Stimulated activated CD8-positive, alpha-beta memory T cell treated with anti-CD3 and anti-CD28 coated beads, Interleukin-2, amount 100 ng/mL, for 1 hour (primary cell): ENCODE measurements around the gene CBFA2T2.
"Not testable (repeated sequence)": the region's sequence is repeated elsewhere in the genome, so short reads cannot be mapped to it uniquely, and the experiment has no call there.

Experiments used
- DNase-seq, 2 donors: peaks; one replicate each; pipeline ENCODE4 v3.0.0-alpha.2; 2020; ENCODE audit warnings: low read depth in 2 of 2

CBFA2T2 gene

GRCh38 chr20:33506576-33506975, 16.7 kb downstream of the CBFA2T2 start:
- DNase-seq = no peak

- no peak for DNase-seq
Measured at GRCh38 chr20:33507461-33507860, 17.6 kb downstream of the CBFA2T2 start.

GRCh38 chr20:33508015-33508414, 18.1 kb downstream of the CBFA2T2 start:
- not testable (repeated sequence) for DNase-seq

- DNase-seq = not testable (repeated sequence)
Measured at GRCh38 chr20:33509057-33509456, 19.2 kb downstream of the CBFA2T2 start.

GRCh38 chr20:33511876-33512275, 22.0 kb downstream of the CBFA2T2 start:
- DNase-seq = not testable (repeated sequence)

- no peak for DNase-seq
Measured at GRCh38 chr20:33515569-33516216, 25.8 kb downstream of the CBFA2T2 start.

GRCh38 chr20:33516882-33517281, 27.0 kb downstream of the CBFA2T2 start:
- no peak for DNase-seq

GRCh38 chr20:33518071-33518470, 28.2 kb downstream of the CBFA2T2 start:
- no peak for DNase-seq

GRCh38 chr20:33521461-33521860, 31.6 kb downstream of the CBFA2T2 start:
- DNase-seq = no peak

- no peak for DNase-seq
Measured at GRCh38 chr20:33522256-33522820, 32.4 kb downstream of the CBFA2T2 start.

GRCh38 chr20:33524261-33524660, 34.4 kb downstream of the CBFA2T2 start:
- no peak for DNase-seq

GRCh38 chr20:33526769-33527168, 36.9 kb downstream of the CBFA2T2 start:
- no peak for DNase-seq

GRCh38 chr20:33531047-33531877, 41.4 kb downstream of the CBFA2T2 start:
- no peak for DNase-seq

GRCh38 chr20:33531885-33532284, 42.0 kb downstream of the CBFA2T2 start:
- no peak for DNase-seq

- no peak for DNase-seq
Measured at GRCh38 chr20:33532753-33533459, 43.0 kb downstream of the CBFA2T2 start.

GRCh38 chr20:33535717-33536116, 45.8 kb downstream of the CBFA2T2 start:
- not testable (repeated sequence) for DNase-seq

GRCh38 chr20:33537608-33538007, 47.7 kb downstream of the CBFA2T2 start:
- no peak for DNase-seq

- no peak for DNase-seq
Measured at GRCh38 chr20:33539129-33539528, 49.2 kb downstream of the CBFA2T2 start.

- DNase-seq = no peak
Measured at GRCh38 chr20:33540427-33540826, 50.5 kb downstream of the CBFA2T2 start.

- no peak for DNase-seq
Measured at GRCh38 chr20:33541074-33541473, 51.2 kb downstream of the CBFA2T2 start.

GRCh38 chr20:33541797-33542196, 51.9 kb downstream of the CBFA2T2 start:
- no peak for DNase-seq

- DNase-seq = no peak
Measured at GRCh38 chr20:33545763-33546162, 55.9 kb downstream of the CBFA2T2 start.
